Raji (cell line): ENCODE measurements around the gene IFTAP.

Experiments used
- POLR2A ChIP-seq: IDR thresholded peaks from 2 replicates; pipeline ENCODE4 v1.6.1; 2011; ENCODE audit warnings: low read depth, low read length, control low read depth; ENCODE audit not compliant: insufficient read depth

IFTAP gene

DNA sequence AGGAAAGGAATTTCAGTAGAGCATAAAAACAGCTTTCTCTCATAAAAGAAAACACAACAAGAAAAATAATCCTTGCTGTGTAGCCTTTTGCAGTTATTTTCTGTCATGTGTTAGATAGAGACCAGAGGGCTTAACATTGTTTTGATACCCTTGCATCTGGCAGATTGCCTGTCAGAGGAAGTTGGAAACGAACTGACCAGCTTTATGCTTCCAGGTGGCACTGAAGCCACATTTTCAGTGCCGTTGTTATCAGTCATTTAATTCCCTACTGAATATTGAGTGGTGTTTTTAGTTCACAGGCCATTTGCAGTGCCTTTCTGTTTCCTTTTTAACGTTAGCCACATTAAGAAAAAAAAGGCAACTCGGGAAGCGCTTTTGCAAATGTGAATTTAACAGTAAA is 25.2 kb downstream of the IFTAP start:
- no peak for TF ChIP-seq POLR2A

DNA sequence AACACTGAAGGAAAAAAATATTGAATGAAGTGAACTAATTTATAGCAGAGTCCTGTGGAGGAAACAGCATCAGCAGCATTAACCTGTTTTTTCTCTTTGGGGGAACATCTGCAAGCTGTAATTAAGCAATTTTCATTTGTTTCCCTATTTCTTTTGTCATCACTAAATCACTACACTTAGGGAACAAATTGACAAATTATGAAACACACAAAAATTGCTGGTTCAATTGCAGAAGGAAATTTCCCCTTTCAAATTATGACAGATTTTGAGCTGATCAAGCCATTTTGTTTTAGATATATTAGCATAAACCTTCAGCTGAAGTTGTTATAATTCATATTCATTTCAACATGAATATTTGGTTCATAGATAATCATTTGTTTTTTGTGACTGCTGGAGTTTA is 25.9 kb downstream of the IFTAP start:
- no peak for TF ChIP-seq POLR2A

DNA sequence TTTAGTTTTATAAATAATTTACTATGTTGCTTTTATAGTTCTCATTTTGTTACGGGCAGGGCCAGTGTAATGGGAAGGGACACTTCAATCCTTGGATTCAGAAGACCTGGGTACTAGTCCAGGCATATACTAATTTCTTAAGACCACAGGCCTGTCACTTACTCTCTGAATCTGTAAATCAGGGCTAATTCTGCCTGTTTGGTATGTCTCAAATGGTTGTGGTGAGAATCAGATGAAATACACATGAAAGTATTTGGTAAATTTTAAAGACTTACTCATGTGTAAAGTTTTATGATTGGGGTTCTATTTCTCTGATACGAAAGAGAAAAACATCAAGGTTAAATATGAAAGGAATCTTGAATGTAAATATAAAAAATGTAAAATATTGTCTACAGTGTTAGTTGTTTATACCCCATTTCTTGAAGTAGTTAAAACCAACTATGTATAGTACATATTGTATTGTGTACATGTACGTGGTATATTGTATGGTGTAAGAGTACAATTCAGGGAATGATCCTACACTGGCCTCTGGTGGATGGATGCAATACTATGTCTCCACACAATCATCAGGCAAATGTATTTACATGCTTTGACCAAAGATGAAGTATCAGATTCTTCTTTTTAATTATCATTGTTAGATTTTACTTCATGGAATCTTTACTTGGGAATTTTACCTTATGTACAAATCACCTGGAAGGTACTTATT is 28.3 kb downstream of the IFTAP start:
- no peak for TF ChIP-seq POLR2A

DNA sequence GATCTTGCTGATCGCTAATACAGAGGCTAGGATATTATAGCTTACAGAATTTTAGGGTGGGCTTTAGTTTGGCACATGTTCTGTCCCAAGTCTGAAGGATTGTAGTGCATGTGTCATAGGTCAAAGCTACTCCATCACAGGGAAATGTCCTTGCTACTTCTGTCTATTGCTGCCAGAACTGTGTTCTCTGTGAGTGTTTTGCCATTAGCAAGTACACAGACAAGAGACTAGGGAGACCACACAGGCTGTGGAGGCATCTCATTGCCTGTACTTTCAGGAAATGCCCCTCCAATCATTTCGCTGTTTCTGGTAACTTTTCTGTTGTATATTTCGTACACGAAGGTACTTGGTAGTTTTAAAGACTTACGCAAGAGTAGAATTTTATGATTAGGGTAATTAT is 29.2 kb downstream of the IFTAP start:
- TF ChIP-seq POLR2A: no peak

DNA sequence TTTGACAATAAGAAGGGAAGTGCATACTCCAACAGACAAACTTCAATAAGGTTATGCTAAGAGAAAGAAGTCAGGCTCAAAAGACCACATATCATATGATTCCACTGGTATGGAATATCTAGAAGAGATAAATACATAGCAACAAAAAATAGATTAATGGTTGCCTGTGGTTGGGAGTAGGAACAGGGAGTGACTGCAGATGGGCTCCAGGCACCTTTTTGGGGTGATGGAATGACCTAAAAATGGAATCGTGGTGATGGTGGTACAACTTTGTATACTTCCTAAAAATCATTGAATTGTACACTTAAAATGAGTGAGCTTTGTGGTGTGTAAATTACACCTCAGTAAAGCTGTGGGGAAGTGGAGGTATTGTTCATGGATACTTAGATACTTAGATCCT is 32.7 kb downstream of the IFTAP start:
- no peak for TF ChIP-seq POLR2A

DNA sequence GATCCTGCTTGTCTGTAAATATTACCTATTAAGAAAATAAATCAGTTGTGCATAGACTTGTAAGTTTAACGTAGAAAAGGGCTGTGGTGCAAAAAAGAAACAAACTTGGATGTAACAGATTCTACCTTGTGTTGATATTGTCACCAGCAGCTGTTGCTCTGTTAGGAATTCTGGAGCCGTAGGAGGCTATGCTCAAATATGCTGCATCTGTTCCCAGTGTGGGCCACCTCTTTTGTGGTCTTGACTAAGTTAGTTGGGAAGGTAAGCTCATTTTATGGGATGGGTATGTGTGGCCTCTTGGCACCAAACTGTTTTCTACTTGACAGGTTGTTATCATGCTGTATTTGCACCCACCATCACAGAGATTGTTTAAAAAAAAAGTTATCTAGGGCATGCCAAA is 33.2 kb downstream of the IFTAP start:
- no peak for TF ChIP-seq POLR2A

DNA sequence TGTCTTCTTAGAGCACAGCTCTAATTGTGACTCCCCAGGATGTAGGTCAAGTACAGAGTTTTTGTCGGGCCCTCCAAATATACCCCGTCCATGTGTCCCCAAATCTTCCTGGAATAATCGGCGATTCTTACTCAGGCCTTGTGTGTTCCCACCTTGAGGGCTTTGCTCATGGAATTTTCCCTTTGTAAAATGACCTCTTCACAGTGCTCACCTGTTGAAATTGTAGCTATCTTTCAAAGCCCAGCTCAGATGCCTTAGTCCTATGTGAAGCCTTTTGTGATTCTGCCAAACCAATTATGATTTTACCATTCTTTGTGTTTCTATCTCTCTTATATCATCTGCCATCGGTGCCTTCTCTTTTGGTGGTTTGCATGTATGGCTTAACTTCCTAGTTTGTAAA is 33.8 kb downstream of the IFTAP start:
- no peak for TF ChIP-seq POLR2A

DNA sequence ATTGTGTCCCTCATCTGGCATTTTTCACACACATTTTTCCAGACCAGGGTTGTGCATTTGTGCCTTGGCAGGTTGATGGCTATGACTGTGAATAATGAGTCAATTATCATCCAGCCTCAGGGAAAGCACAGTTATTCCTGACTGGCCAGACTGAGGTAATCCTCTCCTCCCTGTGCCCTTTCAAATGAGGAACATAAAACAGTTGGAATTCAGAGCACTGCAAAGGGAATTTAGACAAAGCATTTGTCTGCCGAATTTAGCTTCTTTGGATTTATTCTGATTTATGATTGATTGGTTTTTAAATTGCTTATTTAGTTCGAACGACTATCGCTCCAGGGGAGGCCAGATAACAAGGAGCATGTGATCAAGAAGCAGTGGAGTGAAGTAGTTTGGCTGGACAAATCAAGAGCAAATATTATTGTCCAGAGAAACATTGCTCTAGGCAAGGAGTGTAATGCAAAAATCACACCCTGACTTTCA is 34.5 kb downstream of the IFTAP start:
- no peak for TF ChIP-seq POLR2A

DNA sequence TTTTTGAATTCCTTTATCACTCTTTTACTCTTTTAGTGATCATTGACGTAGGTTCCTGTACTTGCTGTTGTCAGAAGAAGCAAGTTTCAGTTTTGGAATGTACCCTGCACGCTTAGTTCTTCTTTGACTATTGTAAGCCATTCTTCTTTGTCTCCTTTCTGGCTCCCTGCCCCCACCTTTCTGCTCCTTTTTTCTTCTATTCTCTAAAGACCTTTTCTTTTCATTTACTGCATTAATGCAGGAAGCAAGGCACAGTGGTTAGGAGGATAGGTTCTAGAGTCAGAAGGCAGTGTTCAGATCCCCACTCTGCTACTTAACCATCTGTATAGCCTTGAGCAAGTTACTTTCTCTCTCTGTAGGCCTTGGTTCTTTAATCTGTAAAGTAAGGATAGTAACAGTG is 37.5 kb downstream of the IFTAP start:
- TF ChIP-seq POLR2A: no peak

DNA sequence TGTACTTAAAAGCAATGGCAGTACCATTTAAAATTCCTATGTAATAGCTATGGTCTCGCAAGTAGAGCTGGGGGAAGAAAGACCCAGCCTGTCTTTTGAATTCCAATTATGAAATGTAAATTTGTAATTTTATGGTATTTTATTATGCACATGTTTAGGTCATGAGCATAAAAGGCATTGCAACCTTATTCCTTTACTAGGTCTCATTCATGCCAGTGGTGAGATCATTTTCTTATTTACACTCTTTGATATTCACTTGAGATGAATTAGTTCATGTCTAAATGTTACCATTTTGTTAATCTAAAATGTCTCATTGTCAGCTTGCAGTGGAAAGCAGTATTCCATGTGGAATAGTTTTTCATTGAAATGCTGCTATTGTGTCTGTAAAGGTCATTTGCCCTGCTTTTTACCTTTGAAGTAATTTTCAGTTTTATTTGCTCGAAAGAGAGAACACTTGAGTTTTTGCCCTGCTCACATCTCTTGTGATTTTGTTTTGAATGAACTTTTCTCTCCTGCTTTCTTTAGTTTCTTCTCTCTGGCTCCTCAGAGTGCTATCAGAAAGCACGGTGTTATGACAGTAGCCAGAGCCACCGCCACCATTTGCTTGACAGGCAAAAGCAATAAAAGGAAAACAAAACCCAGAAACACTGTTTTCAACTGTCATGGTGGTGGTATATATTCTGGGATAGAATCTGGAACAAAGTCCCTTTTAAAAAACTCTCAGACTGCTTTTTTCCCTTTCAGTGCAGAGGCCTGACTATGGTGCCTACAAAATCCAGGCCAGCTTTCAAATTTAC is 41.0 kb downstream of the IFTAP start:
- no peak for TF ChIP-seq POLR2A

DNA sequence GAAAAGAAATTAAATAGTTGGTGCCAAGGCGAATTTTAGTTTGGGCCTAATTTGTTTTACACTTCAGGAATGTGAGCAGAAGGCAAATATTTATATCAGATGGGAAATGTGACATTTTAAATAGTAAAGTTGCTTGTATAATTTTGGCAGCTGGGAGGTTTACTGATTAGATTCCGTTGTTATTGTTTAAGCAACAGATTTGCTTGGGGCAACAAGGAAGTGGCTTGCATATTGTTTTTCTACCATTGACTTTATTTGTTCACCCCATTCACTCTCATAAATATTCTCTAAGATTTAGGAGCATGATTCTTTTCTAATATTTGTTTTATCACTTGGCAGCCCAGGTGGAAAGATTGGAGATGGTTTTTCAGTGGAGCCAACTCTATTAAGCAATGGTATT is 44.3 kb downstream of the IFTAP start:
- TF ChIP-seq POLR2A: no peak

DNA sequence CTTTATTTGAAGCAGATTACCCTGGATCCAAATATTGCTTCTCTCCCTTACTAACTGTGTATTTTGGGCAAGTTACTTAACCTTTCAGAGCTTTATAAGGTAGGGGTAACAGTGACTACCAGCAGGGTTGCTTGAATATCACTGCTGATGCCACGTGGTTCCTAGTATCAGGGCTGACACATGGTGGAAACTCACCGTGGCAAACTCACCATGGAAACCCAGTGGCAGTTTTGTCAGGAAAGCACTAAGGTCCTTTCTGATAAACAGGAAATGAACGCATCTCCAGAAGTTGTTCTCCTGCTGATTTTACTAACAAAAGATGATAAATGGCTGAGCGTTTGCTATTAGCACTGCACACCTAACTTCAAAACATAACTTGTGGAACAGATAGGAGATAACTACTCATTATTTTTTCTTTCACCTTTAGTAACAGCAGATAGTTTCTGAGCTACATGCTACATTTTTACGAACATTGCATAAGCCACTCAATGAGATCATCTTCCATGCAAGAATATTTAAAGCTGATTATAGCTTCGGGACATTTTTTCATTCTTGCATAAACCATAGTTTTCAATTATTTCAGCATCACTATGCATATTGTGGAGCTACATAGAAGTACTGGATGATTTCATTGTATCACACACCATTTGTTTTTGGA is 63.4 kb downstream of the IFTAP start:
- TF ChIP-seq POLR2A: no peak

DNA sequence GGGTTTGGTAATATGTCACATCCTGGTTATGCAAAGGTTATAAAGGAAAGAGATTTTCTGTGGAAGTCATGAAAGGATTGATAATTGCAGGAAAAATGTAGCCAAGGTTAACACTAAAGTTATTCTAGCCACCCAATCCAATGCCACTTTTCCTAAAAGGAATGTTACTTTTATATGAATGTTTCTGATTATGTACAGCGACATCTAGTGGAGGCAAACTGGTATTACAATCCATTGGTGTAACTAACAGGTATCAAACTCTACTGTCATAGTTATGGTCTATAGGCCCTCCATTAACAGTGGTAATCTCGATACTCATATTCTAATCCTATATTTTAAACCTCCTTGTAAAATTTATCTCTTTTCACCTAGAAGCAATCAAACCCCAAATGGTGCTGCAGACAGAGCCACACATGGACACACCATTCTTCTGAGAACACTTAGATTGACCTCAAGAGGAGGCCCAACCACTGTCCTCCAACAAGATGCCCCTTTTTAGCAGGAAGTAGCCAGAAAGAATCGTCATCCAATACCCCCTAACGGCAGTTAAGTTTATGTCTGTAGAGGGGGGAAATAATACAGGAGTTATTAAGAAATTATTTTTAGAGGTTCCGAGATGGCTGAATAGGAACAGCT is 78.6 kb downstream of the IFTAP start:
- no peak for TF ChIP-seq POLR2A

DNA sequence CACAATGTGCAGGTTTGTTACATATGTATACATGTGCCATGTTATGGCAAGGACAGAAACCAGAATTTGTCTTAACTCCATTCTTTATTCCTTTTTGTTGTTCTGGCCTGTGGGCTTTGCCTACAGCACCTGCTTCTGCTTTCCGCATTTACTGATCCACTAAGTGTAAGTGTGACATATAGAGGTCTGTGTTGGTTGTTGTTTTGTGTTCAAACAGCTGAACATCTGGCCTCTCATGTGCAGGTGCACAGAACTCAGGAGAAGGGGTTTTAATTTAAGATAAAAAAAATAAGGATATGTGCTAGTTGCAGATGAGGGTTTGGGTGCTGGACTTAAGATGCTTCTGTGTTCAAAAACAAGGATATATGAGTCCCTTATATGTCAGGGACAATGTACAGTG is 89.5 kb downstream of the IFTAP start:
- no peak for TF ChIP-seq POLR2A
